IPS-18c (cell line): ENCODE results near the gene SLIT1.

Experiments used
- H3K4me3 ChIP-seq: 2 replicates; pipeline ENCODE4 v1.7.0; 2013; ENCODE audit warnings: low read depth, mild to moderate bottlenecking, low read length, moderate library complexity; ENCODE audit not compliant: insufficient read depth
- H3K9me3 ChIP-seq: one replicate; pipeline ENCODE4 v1.6.1; 2013; ENCODE audit warnings: mild to moderate bottlenecking, low read length, moderate library complexity; ENCODE audit not compliant: control insufficient read depth, insufficient read depth

SLIT1 gene

GRCh38 chr10:97134983-97135382 lies 50.8 kb downstream of the SLIT1 start:
- no peaks in the 10 kb centered on the region for H3K9me3 ChIP-seq
- H3K4me3 ChIP-seq, result no peak overlapping the region

DNA sequence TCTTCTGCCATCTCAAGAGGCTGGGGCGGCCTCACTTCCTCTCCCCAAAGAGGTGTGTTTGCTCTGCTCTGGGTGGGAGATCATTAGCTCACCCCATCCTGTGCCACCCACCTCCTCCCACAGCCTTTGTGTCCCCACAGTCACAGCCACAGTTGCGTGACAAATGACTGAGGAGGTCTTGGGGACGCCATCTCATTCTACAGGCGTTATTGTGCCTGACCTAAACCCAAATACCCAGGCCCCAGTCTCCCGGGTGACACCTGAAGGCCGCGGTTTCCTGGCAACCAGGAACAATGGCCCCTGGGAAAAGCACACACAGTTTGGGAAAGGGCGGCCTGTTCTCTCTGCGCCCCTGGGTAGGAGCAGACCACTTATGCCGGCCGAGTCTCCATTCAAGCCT lies 51.6 kb downstream of the SLIT1 start:
- H3K4me3 ChIP-seq, result no peak overlapping the region
- no peaks in the 10 kb centered on the region for H3K9me3 ChIP-seq

DNA sequence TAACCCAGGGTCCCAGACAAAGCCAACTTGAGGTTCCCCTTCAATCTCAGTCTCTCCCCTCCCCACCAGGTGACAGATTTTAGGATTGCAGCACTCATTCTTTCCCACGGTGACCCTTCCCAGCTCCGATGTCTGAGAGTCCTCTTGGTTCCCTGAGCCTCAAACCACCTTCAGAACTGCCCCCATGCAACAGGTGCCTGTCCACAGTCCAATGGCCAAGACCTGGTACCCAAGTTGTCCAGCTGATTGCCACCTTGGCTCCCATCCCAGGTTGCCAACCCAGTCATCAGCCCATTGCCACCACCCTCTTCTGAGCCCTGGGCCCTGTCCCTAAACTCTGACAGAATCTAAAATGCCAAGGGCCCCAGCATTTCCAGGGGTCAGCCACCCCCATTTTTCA lies 53.5 kb downstream of the SLIT1 start:
- H3K4me3 ChIP-seq, result no peak overlapping the region

DNA sequence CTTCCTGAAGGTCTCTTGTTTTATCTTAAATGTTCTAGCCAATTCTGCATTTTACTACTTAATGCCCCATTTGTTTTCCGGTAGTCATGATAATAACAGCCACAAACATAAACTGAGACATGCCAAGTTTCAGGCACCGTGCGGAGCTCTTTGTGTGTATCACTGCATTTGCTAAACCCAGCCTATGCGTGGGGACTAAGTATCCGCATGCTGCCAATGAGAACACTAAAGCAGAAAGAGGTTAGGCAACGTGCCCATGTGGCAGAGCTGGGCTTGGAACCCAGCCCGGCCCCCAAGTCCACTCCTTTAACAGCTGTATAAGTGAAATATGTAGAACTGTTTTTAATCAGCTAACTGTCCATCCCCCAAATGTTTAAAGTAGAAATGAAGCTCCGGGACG lies 54.1 kb downstream of the SLIT1 start:
- Histone ChIP-seq H3K4me3 (no peak overlapping the region), H3K9me3 (no peaks in the 10 kb centered on the region)

More for the DNA sequence above, 53.5 kb downstream of the SLIT1 start:
- H3K9me3 ChIP-seq, result no peaks in the 10 kb centered on the region

DNA sequence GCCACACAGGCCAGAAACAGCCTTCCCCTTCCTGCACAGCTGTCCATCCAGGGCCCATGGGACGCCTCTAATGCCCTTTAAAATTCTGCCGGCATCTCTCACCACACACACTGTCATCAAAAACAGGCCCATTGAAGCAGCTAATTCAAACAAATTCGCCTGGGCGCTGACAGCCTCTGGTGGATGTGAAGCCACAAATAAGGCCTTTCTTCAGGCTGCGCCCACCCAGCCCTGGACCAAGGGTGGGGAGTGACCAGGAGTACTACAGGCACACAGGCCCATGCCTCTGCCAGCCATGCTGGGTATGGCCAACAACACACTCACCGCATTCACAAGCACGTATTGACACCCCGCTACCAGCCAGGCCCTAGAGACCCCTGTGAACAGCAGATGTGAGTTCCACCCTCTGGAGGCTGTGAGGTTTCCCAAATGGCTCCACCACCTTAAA lies 54.6 kb downstream of the SLIT1 start:
- Histone ChIP-seq H3K4me3 (no peak overlapping the region), H3K9me3 (no peaks in the 10 kb centered on the region)

GRCh38 chr10:97129666-97130065 lies 56.1 kb downstream of the SLIT1 start:
- H3K9me3 ChIP-seq, result no peaks in the 10 kb centered on the region
- no peak overlapping the region for H3K4me3 ChIP-seq

- Histone ChIP-seq H3K9me3 (no peaks in the 10 kb centered on the region), H3K4me3 (no peak overlapping the region)
Observed at GRCh38 chr10:97128516-97129154, 57.1 kb downstream of the SLIT1 start.

DNA sequence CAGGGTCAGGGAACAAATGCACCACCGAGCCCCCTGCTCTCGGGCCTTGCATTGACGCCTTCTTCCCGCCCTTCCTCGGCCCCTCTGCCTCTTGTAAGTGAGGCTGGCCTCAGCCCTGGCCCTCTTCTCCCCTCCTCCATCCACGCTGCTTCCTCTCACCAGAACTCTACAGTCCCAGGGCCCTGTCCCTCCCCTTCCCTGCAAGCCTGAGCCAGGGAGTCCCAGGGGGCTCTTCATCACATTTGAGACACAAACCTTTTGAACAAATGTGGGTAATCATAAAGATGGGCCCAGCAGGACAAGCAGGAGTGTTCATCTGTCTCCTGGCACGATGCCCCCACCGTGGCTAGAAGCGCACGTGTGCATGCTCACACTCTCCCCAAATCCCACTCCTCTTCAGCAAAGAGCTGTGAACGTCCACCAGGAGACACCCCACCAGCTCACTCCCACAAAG lies 57.7 kb downstream of the SLIT1 start:
- H3K4me3 ChIP-seq, result no peak overlapping the region

GRCh38 chr10:97127509-97127908 lies 58.2 kb downstream of the SLIT1 start:
- Histone ChIP-seq H3K4me3 (no peak overlapping the region), H3K9me3 (no peaks in the 10 kb centered on the region)

More for the DNA sequence above, 57.7 kb downstream of the SLIT1 start:
- H3K9me3 ChIP-seq, result no peaks in the 10 kb centered on the region

DNA sequence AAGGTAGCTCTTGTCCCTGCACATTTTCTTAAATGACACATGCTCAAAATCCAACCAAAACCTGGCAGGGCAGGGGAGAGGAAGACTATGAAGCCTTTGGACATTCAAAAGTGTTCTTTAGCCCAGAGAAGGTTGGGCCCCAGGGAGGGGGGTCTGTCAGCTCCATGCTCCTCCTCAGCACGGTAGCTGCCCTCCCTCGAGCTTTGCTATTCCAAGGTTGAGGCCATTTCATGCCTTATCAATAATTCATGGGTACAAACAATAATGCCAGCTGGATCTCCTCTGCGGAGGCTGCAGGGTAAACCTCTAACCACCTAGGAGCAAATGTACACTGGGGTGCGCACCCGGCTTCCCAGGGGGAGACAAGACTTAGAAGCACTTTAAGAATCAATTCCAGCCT lies 61.5 kb downstream of the SLIT1 start:
- H3K4me3 ChIP-seq, result no peak overlapping the region
- peaks cover 2% of the 10 kb centered on the region for H3K9me3 ChIP-seq

- H3K9me3 ChIP-seq, result peaks cover 2% of the 10 kb centered on the region
Observed at GRCh38 chr10:97123765-97124164, 62.0 kb downstream of the SLIT1 start.

GRCh38 chr10:97121041-97121440 lies 64.7 kb downstream of the SLIT1 start:
- peaks cover 2% of the 10 kb centered on the region for H3K9me3 ChIP-seq
- no peak overlapping the region for H3K4me3 ChIP-seq

More at GRCh38 chr10:97123765-97124164, 62.0 kb downstream of the SLIT1 start:
- H3K4me3 ChIP-seq, result no peak overlapping the region

DNA sequence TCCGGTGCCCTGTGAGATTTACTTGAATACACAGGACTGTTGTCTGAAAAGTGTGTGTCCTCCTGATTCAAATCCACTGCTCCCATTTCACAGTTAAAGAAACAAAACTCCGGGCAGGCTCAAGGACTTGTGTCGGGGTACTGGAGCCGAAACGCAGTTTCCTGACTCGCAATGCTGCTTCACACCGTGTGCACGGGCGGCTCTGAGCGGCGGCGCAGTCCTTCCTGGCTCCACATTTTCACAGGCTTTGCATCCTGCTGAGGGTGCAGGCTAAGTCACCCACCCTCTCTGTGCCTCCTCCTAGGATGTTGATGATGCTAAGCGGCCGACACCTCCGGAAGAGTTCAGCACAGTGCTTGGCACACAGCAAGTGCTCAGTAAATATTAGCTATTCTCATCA lies 65.4 kb downstream of the SLIT1 start:
- no peak overlapping the region for H3K4me3 ChIP-seq

DNA sequence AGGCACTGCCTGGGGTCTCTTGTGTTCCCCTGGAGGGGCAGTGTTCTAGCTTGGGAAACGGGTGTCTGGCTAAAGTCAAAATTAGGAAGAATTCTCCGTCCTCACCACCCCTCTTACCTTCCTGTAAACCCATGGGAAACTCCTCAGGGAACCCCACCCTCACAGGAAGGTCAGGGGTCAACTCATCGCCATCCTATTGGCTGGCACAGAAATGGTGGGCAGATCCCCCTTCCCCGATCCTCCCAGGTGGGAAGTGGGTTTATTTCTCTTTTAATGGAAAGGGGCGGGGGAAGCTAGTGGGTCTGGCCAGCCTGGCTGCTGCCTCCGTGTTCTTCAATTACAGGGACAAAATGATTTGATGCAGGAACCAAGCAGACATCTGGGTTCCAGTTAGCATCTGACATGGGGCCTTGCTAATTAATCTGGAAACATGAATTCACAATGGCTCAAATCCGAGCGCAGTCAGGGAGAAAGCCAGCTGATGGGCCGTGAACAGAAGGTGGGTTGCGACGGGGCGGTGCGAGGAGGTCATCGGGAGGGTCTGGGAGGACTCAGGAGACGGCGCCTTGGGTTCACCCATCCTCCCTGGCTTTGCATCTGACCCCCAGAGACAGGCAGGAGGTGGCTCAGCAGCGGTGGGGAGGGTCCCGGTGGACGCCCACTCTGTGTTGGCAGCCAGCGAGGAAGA lies 66.6 kb downstream of the SLIT1 start:
- Histone ChIP-seq H3K4me3 (no peak overlapping the region), H3K9me3 (peaks cover 2% of the 10 kb centered on the region)

More for the DNA sequence above, 65.4 kb downstream of the SLIT1 start:
- H3K9me3 ChIP-seq, result peaks cover 2% of the 10 kb centered on the region

- H3K9me3 ChIP-seq, result peaks cover 2% of the 10 kb centered on the region
Observed at GRCh38 chr10:97117372-97117771, 68.4 kb downstream of the SLIT1 start.

GRCh38 chr10:97116462-97117162 lies 69.1 kb downstream of the SLIT1 start:
- no peaks in the 10 kb centered on the region for H3K9me3 ChIP-seq
- no peak overlapping the region for H3K4me3 ChIP-seq

More at GRCh38 chr10:97117372-97117771, 68.4 kb downstream of the SLIT1 start:
- H3K4me3 ChIP-seq, result no peak overlapping the region

GRCh38 chr10:97115846-97116245 lies 69.9 kb downstream of the SLIT1 start:
- Histone ChIP-seq H3K4me3 (no peak overlapping the region), H3K9me3 (no peaks in the 10 kb centered on the region)

DNA sequence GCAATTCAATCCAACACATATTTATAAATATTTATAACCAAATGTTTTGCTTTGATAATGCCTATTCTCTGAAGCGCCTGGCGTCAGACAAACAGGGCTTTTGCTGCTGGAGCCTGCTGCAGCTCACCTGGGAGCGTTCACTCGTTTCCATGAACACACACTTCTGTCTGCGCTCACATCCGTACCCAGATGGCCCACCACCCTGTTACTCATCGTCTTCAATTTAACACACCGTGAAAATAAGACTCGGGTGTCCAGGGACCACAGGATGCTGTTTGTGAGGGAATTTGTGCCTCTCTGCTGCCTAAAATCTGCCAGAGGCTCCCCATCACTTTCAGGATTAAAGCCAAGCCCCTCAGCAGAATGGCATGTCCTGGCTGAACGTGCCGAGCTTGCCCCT lies 74.1 kb downstream of the SLIT1 start:
- no peaks in the 10 kb centered on the region for H3K9me3 ChIP-seq
- H3K4me3 ChIP-seq, result no peak overlapping the region
